Nephron progenitor cell (in vitro differentiated cells): Measurements from ENCODE around the gene GPR25.

Source experiments
- DNase-seq: peaks from one replicate; pipeline ENCODE4 v3.0.0; 2021
- H3K27ac Mint-ChIP-seq: 2 replicates; pipeline ENCODE4 v1.8.0; 2021; ENCODE audit warnings: mild to moderate bottlenecking, moderate library complexity, mixed read lengths
- H3K27me3 Mint-ChIP-seq: 2 replicates; pipeline ENCODE4 v1.8.0; 2021; ENCODE audit warnings: mild to moderate bottlenecking, low read depth, mixed read lengths; ENCODE audit not compliant: poor library complexity
- H3K36me3 Mint-ChIP-seq: 2 replicates; pipeline ENCODE4 v1.8.0; 2021; ENCODE audit warnings: low read depth, mixed read lengths
- H3K4me1 Mint-ChIP-seq: 2 replicates; pipeline ENCODE4 v1.8.0; 2021; ENCODE audit warnings: mixed read lengths
- H3K4me3 Mint-ChIP-seq: 2 replicates; pipeline ENCODE4 v1.8.0; 2021; ENCODE audit warnings: mild to moderate bottlenecking, moderate library complexity, mixed read lengths
- H3K9me3 Mint-ChIP-seq: 2 replicates; pipeline ENCODE4 v1.8.0; 2021; ENCODE audit warnings: mild to moderate bottlenecking, moderate library complexity, mixed read lengths
- CTCF ChIP-seq: fragments of 200-600 bp; sonication (generic); IDR thresholded peaks from 2 replicates; pipeline ENCODE4 v1.5.0; 2021; ENCODE audit warnings: antibody characterized with exemption

Gene GPR25

GRCh38 chr1:200912737-200913407 is 40.1 kb downstream of the GPR25 start:
- Mint-ChIP-seq H3K27me3 (no peaks in the 10 kb centered on the region), H3K27ac (no peak overlapping the region), H3K4me1 (no peaks in the 10 kb centered on the region), H3K9me3 (no peaks in the 10 kb centered on the region), H3K4me3 (no peak overlapping the region), H3K36me3 (peaks cover 33% of the 10 kb centered on the region)
- no peak for TF ChIP-seq CTCF
- no peak for DNase-seq

GRCh38 chr1:200916152-200916551 is 43.4 kb downstream of the GPR25 start:
- Mint-ChIP-seq H3K4me3 (no peak overlapping the region), H3K27me3 (peaks cover 7% of the 10 kb centered on the region), H3K4me1 (no peaks in the 10 kb centered on the region), H3K27ac (no peak overlapping the region), H3K9me3 (no peaks in the 10 kb centered on the region), H3K36me3 (peaks cover 8% of the 10 kb centered on the region)
- DNase-seq = peak; percentile 16
- TF ChIP-seq CTCF = peak; percentile 14

GRCh38 chr1:200916681-200917080 is 43.9 kb downstream of the GPR25 start:
- Mint-ChIP-seq H3K4me3 (no peak overlapping the region), H3K9me3 (no peaks in the 10 kb centered on the region), H3K36me3 (peaks cover 8% of the 10 kb centered on the region), H3K27me3 (peaks cover 7% of the 10 kb centered on the region), H3K27ac (peak overlapping the region; percentile 43), H3K4me1 (no peaks in the 10 kb centered on the region)
- no peak for TF ChIP-seq CTCF
- no peak for DNase-seq

GRCh38 chr1:200917291-200917817 is 44.6 kb downstream of the GPR25 start:
- peaks cover 7% of the 10 kb centered on the region for H3K27me3 Mint-ChIP-seq
- no peak overlapping the region for H3K27ac Mint-ChIP-seq
- H3K4me3 Mint-ChIP-seq = no peak overlapping the region
- no peaks in the 10 kb centered on the region for H3K4me1 Mint-ChIP-seq
- no peak for TF ChIP-seq CTCF
- H3K9me3 Mint-ChIP-seq = no peaks in the 10 kb centered on the region
- peaks cover 5% of the 10 kb centered on the region for H3K36me3 Mint-ChIP-seq
- no peak for DNase-seq

- TF ChIP-seq CTCF = no peak
- no peak overlapping the region for H3K4me3 Mint-ChIP-seq
- no peaks in the 10 kb centered on the region for H3K36me3 Mint-ChIP-seq
- DNase-seq = no peak
- H3K27ac Mint-ChIP-seq = no peak overlapping the region
- peaks cover 7% of the 10 kb centered on the region for H3K27me3 Mint-ChIP-seq
- no peaks in the 10 kb centered on the region for H3K4me1 Mint-ChIP-seq
- no peaks in the 10 kb centered on the region for H3K9me3 Mint-ChIP-seq
Measured at GRCh38 chr1:200918006-200918405, 45.2 kb downstream of the GPR25 start.

GRCh38 chr1:200919386-200919785 is 46.6 kb downstream of the GPR25 start:
- TF ChIP-seq CTCF = no peak
- Mint-ChIP-seq H3K9me3 (no peaks in the 10 kb centered on the region), H3K36me3 (no peaks in the 10 kb centered on the region), H3K27ac (no peak overlapping the region), H3K27me3 (peaks cover 13% of the 10 kb centered on the region), H3K4me3 (no peak overlapping the region), H3K4me1 (no peaks in the 10 kb centered on the region)
- DNase-seq = no peak
